OCI-LY7 (cell line): ENCODE measurements around the gene XK.

Experiments used
- EZH2phosphoT487 ChIP-seq: fragments of 200-600 bp; sonication (generic); IDR thresholded peaks from 2 replicates; pipeline ENCODE4 v1.6.1; 2018; ENCODE audit warnings: low read depth, borderline replicate concordance, mild to moderate bottlenecking, mixed run types, antibody characterized with exemption, low read length, moderate library complexity, mixed read lengths
- TF ChIP-seq, protein P1 (sequence below): fragments of 200-600 bp; sonication (generic); conservative IDR thresholded peaks from 2 replicates; pipeline ENCODE4 v1.5.1; 2014; ENCODE audit warnings: mild to moderate bottlenecking, antibody characterized with exemption, low read length, moderate library complexity, mixed read lengths

DNA sequence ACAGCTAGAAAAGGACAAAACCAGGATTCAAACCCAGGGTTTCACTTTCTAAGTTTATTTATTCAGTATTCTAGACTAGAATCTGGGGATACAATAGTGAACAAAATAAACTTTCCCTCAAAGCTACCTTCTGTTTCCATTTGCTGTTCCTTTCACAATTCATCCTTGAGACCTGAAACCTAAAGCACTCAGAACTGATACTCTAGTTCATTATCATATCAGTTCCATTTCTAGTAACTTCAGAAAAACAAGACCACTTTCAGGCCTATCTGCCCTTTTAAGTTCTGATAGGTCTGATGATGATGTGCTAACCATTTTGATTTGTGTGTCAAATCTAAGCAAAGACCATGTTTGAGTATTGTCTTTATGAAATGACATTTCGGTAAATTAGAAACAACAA lies 7.8 kb upstream of the XK start:
- TF ChIP-seq, protein P1, sequence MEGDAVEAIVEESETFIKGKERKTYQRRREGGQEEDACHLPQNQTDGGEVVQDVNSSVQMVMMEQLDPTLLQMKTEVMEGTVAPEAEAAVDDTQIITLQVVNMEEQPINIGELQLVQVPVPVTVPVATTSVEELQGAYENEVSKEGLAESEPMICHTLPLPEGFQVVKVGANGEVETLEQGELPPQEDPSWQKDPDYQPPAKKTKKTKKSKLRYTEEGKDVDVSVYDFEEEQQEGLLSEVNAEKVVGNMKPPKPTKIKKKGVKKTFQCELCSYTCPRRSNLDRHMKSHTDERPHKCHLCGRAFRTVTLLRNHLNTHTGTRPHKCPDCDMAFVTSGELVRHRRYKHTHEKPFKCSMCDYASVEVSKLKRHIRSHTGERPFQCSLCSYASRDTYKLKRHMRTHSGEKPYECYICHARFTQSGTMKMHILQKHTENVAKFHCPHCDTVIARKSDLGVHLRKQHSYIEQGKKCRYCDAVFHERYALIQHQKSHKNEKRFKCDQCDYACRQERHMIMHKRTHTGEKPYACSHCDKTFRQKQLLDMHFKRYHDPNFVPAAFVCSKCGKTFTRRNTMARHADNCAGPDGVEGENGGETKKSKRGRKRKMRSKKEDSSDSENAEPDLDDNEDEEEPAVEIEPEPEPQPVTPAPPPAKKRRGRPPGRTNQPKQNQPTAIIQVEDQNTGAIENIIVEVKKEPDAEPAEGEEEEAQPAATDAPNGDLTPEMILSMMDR = no peak
- no peak for TF ChIP-seq EZH2phosphoT487
